Measurements from ENCODE around the gene VASP.

Gene VASP

GRCh38 chr19:45522010-45522941 is 15.0 kb downstream of the VASP start:
- no peak for ATAC-seq

GRCh38 chr19:45523642-45524256 is 16.5 kb downstream of the VASP start:
- peak; percentile 97 for ATAC-seq
- TF ChIP-seq TSHZ2 (CRISPR knock-in tag; IDR thresholded peaks at IDR 0.05) (no peak), ARNTL (CRISPR knock-in tag; IDR thresholded peaks at IDR 0.05; ENCODE audit: borderline replicate concordance, low read depth) (no peak)

More at GRCh38 chr19:45522010-45522941, 15.0 kb downstream of the VASP start:
- TF ChIP-seq TOX (CRISPR knock-in tag; IDR thresholded peaks at IDR 0.05; ENCODE audit: borderline replicate concordance) (no peak), OSR1 (CRISPR knock-in tag; IDR thresholded peaks at IDR 0.05) (no peak), ZFP30 (CRISPR knock-in tag; IDR thresholded peaks at IDR 0.05) (no peak), ISL1 (CRISPR knock-in tag; IDR thresholded peaks at IDR 0.05) (no peak), POU6F1 (CRISPR knock-in tag; IDR thresholded peaks at IDR 0.05; ENCODE audit: borderline replicate concordance, low read depth) (no peak), RARB (CRISPR knock-in tag; IDR thresholded peaks at IDR 0.05) (no peak), ZNF8 (CRISPR knock-in tag; IDR thresholded peaks at IDR 0.05) (no peak), BACH2 (CRISPR knock-in tag; IDR thresholded peaks at IDR 0.05; ENCODE audit: borderline replicate concordance) (no peak), TSHZ2 (CRISPR knock-in tag; IDR thresholded peaks at IDR 0.05) (no peak), ESRRG (CRISPR knock-in tag; IDR thresholded peaks at IDR 0.05) (no peak), CREB5 (CRISPR knock-in tag; IDR thresholded peaks at IDR 0.05; ENCODE audit: low read depth) (no peak), ZFP3 (CRISPR knock-in tag; IDR thresholded peaks at IDR 0.05) (no peak), ZNF70 (CRISPR knock-in tag; IDR thresholded peaks at IDR 0.05) (no peak), PATZ1 (CRISPR knock-in tag; IDR thresholded peaks at IDR 0.05; ENCODE audit: borderline replicate concordance) (no peak), PPARA (CRISPR knock-in tag; IDR thresholded peaks at IDR 0.05; ENCODE audit: borderline replicate concordance) (no peak), CSDC2 (CRISPR knock-in tag; IDR thresholded peaks at IDR 0.05) (no peak), TCF4 (CRISPR knock-in tag; IDR thresholded peaks at IDR 0.05; ENCODE audit: borderline replicate concordance) (no peak), ARNTL (CRISPR knock-in tag; IDR thresholded peaks at IDR 0.05; ENCODE audit: borderline replicate concordance, low read depth) (no peak)

All from SK-N-SH treated with all-trans-retinoic acid at 6 μM for 48 hours (cell line).